Heart left ventricle (tissue), 16 donors: ENCODE data around the gene NEUROD2. TPM values are rescaled to one million over a fixed set of nuclear protein-coding genes. Genes with fewer than 3 reads are reported as not detected.
"Not testable (repeated sequence)": the region's sequence is repeated elsewhere in the genome, so short reads cannot be mapped to it uniquely, and the experiment has no call there.

ENCODE experiments used
- ATAC-seq, 4 donors: fragments of 200-7000 bp; cut with Tn5 transposase; one replicate each; pipeline ENCODE4 v1.9.1; 2020 to 2022; ENCODE audit warnings: moderate library complexity in 4 of 4, mild to moderate bottlenecking in 3 of 4, moderate number of reproducible peaks in 1 of 4
- DNase-seq, 5 donors: peaks; one replicate each; pipeline ENCODE4 v3.0.0-alpha.2; 2020
- H3K27ac ChIP-seq, 12 donors: fragments of 200-600 bp; sonication (generic) in 4 of 12; one replicate each; pipeline versions ENCODE4 v1.5.0 to v1.8.0; 2016 to 2022; ENCODE audit warnings: mild to moderate bottlenecking in 2 of 12
- H3K27me3 ChIP-seq, 9 donors: fragments of 200-600 bp; sonication (generic) in 2 of 9; one replicate each; pipeline versions ENCODE4 v1.5.1 to v1.8.0; 2016 to 2022; ENCODE audit warnings: mild to moderate bottlenecking in 3 of 9
- H3K36me3 ChIP-seq, 9 donors: fragments of 200-600 bp; sonication (generic) in 2 of 9; one replicate each; pipeline versions ENCODE4 v1.5.0 to v1.8.0; 2018 to 2022; ENCODE audit warnings: mild to moderate bottlenecking in 2 of 9
- H3K4me1 ChIP-seq, 12 donors: fragments of 200-600 bp; sonication (generic) in 4 of 12; one replicate each; pipeline versions ENCODE4 v1.5.0 to v1.8.0; 2016 to 2022; ENCODE audit warnings: mild to moderate bottlenecking in 3 of 12
- H3K4me3 ChIP-seq, 12 donors: fragments of 200-600 bp; sonication (generic) in 4 of 12; one replicate each; pipeline versions ENCODE4 v1.5.0 to v1.8.0; 2017 to 2022; ENCODE audit warnings: mild to moderate bottlenecking in 9 of 12, moderate library complexity in 4 of 12
- H3K9me3 ChIP-seq, 12 donors: fragments of 200-600 bp; sonication (generic) in 4 of 12; one replicate each; pipeline versions ENCODE4 v1.5.0 to v1.8.0; 2016 to 2022; ENCODE audit warnings: mild to moderate bottlenecking in 1 of 12
- POLR2A ChIP-seq, 2 donors: fragments of 450-650 bp; IDR thresholded peaks; one replicate each; pipeline ENCODE4 v1.6.1; 2017; ENCODE audit warnings: antibody characterized with exemption in 2 of 2, mild to moderate bottlenecking in 2 of 2, moderate library complexity in 2 of 2
- WGBS, 4 donors: extraction: QIAGEN DNeasy Blood & Tissue Kit in 2 of 4; methylation state at CpG; one replicate each; pipeline versions ENCODE4 v1.1.5 to v1.1.7; 2013 to 2018; 5-methylcytosine and 5-hydroxymethylcytosine counted together
- intact Hi-C, 10 donors: fragments of 100-400 bp; cut with DNase I; formaldehyde crosslinking; loops; one replicate each; pipeline versions ENCODE4 v1.11.1 to v1.14.2; 2022
- polyA plus RNA-seq, 2 donors: library from polyadenylated mRNA; stranded (reverse); fragments of 200-250 nt; gene quantifications; one replicate each; pipeline ENCODE4 v1.2.3, GENCODE V29; 2013
- total RNA-seq, 9 donors: library from RNA; depleted of rRNA in 2 of 9; stranded (reverse); fragments of >200 nt in 2 of 9; fragmentation: NEBNext Ultra II Directional in 3 of 9; extraction: Animal tissue kit (Norgen Biotek cat#: 25700) in 3 of 9; gene quantifications; one replicate each; pipeline versions ENCODE4 v1.1.0 to v1.2.4, GENCODE V29; 2016 to 2023
- TF ChIP-seq, protein P1 (sequence below), 12 donors: fragments of 200-600 bp; sonication (generic) in 4 of 12; IDR thresholded peaks; one replicate each; pipeline versions ENCODE4 v1.5.0 to v1.8.0; 2018 to 2022; ENCODE audit warnings: antibody characterized with exemption in 12 of 12, mild to moderate bottlenecking in 5 of 12
- donor health status: ischemic (EF 13 %, LVEDD 7.1; RV severe dilation, severe dysfunction).
- donor health status: healthy with polysubstance abuse.
- donor health status: DM: no; HTN: yes; CAD: no.
- donor health status: DM: no; HTN: no; CAD: no.
- donor health status: ischemic (EF 25% LVEDD 6.9; RV normal size, moderate dysfunction).
- donor health status: ischemic (EF 25% LVEDD 5.7; RV mildly dilated, moderate dysfunction).
- donor health status: healthy.
- donor health status: DM: yes; HTN: yes; CAD: no.
- donor health status: ischemic (EF 35%, LVEDD 5.7; RV mildly dilated, moderate dysfunction).
- donor health status: nonischemic (EF 11% LVEDD 7.7; RV severe dilation, severe dysfunction).
- donor health status: DM: yes; HTN: yes; CAD: no.
- donor health status: PGD.
- donor health status: ischemic (EF 29% LVEDD 5.4; RV normal size, mild dysfunction).
- donor health status: nonischemic (EF 23%, LVEDD 6.1; RV moderate dilation, normal function).

Gene NEUROD2
- total and polyA plus RNA-seq, 11 donors = not detected

DNA sequence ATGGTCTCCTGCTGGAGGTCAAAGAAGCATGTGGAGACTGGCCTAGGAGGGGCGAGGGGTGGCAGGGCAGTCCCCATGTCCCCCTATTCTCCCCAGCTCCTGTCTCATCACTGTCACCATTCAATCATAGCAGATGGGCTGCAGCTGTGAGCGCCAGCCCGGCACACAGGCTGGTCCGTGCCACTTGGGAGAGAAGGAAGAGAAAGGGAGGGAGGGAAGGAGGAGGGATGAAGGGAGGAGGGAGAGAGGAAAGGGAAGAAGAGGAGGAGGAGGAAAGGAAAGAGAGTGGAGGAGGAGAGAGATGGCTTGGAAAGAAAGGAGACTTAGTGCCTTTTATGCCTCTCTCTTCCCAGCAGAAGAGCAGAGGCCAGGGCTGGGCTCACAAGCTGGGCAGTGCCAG lies 12.4 kb downstream of the NEUROD2 start:
- Histone ChIP-seq H3K36me3 (no peaks in the 10 kb centered on the region), H3K4me3 (no peak overlapping the region), H3K4me1 (peaks cover 0 to 34% (median 18%) of the 10 kb centered on the region in 12 donors), H3K9me3 (no peaks in the 10 kb centered on the region), H3K27ac (no peak overlapping the region), H3K27me3 (peaks cover 32 to 75% (median 63%) of the 10 kb centered on the region in 9 donors)
- intact Hi-C loops = no loop called here
- no peak for TF ChIP-seq POLR2A (IDR thresholded peaks at IDR 0.05)
- TF ChIP-seq, protein P1, sequence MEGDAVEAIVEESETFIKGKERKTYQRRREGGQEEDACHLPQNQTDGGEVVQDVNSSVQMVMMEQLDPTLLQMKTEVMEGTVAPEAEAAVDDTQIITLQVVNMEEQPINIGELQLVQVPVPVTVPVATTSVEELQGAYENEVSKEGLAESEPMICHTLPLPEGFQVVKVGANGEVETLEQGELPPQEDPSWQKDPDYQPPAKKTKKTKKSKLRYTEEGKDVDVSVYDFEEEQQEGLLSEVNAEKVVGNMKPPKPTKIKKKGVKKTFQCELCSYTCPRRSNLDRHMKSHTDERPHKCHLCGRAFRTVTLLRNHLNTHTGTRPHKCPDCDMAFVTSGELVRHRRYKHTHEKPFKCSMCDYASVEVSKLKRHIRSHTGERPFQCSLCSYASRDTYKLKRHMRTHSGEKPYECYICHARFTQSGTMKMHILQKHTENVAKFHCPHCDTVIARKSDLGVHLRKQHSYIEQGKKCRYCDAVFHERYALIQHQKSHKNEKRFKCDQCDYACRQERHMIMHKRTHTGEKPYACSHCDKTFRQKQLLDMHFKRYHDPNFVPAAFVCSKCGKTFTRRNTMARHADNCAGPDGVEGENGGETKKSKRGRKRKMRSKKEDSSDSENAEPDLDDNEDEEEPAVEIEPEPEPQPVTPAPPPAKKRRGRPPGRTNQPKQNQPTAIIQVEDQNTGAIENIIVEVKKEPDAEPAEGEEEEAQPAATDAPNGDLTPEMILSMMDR (IDR thresholded peaks at IDR 0.05) = no peak
- DNase-seq = no peak
- ATAC-seq = no peak
- 11 to 17% (median 14%) methylated on average over 4 of the region's 4 CpGs for WGBS, 4 donors

DNA sequence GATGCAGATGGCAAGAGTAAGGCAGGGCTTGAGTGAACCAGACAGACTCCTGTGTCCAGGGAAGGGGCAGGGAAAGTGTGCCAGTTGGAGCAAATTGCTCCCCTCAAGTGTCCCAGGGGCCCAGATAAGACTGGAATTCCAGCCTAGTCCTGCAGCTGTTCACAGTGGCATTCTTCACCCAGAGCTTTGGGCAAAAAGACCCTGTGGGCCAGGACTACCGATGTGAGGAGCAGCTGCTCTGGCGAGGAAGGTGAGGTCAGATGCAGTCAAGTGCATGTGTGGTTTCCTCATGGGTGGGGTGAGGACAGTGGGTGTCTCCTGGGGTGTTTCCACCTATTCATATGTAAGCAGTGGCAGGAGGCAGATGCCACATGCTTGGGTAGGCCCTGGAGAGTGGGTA lies 14.3 kb downstream of the NEUROD2 start:
- peaks cover 0 to 18% (median 6%) of the 10 kb centered on the region in 12 donors for H3K4me1 ChIP-seq
- H3K27ac ChIP-seq = no peak overlapping the region
- H3K4me3 ChIP-seq = no peak overlapping the region
- WGBS, 4 donors = 67 to 76% (median 72%) methylated on average over 2 of the region's 2 CpGs
- ATAC-seq (no peak), DNase-seq (no peak)
- H3K27me3 ChIP-seq = peaks cover 13 to 56% (median 44%) of the 10 kb centered on the region in 9 donors
- no peaks in the 10 kb centered on the region for H3K36me3 ChIP-seq
- H3K9me3 ChIP-seq = no peaks in the 10 kb centered on the region
- intact Hi-C loops = no loop called here
- TF ChIP-seq POLR2A (IDR thresholded peaks at IDR 0.05) = no peak
- TF ChIP-seq, protein P1 (IDR thresholded peaks at IDR 0.05) = no peak

DNA sequence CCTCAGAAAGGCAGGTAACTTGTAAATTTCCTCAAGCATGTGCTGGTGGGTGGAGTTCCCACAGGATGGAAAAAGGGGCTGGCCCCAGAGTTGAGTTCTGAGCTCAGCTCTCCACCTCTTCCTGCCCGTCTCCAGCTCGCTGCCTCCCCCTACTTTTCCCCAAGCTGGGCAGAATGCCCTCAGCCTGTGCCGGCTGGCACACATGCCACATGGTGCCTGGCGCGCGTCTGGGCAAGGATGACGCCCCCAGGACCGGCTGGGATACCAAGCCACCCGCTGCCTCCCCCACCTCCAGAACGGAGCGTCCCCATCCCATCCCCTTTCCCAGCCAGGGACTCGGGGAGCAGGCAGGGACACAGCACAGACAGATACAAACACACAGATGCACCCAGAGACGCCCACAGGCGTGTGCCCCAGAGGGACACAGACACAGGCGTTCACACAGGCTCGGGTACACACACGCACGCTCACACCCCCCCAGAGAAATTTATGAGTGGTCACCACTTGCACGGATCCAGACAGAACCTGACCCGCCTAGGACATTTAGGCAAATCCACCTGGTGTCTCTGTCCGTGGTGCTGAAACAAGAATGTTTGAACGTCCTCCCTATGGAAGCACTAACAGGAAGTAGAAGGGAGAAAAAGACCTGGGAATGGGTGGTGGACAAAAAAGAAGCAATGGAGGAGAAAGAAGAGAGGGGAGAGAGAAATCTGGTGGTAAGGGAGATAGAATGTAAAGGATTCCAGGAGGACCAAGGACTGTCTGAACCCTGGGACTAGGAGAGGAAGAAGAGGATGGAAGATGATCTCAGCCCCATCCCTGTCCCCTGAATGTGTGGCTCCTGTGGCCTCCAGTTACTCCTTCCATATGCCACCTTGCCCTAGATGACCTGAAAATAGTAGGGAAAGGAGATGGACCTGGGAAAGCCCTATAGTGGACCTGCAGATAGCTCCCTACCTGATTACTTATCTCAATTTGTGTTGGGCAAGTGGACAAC lies 15.5 kb downstream of the NEUROD2 start:
- Histone ChIP-seq H3K27me3 (peaks cover 9 to 45% (median 33%) of the 10 kb centered on the region in 9 donors), H3K4me3 (no peak overlapping the region), H3K36me3 (no peaks in the 10 kb centered on the region), H3K27ac (no peak overlapping the region), H3K4me1 (peaks cover 0 to 8% (median 0%) of the 10 kb centered on the region in 12 donors), H3K9me3 (no peaks in the 10 kb centered on the region)
- intact Hi-C loops = no loop called here
- ATAC-seq = peak in 2 of 4 donors; percentile 44 to 63
- DNase-seq = peak in 1 of 5 donors; percentile 38
- TF ChIP-seq, protein P1 (IDR thresholded peaks at IDR 0.05) = no peak
- TF ChIP-seq POLR2A (IDR thresholded peaks at IDR 0.05) = no peak
- 2 to 4% (median 3%) methylated on average over 20 to 22 of the region's 22 CpGs for WGBS, 4 donors

DNA sequence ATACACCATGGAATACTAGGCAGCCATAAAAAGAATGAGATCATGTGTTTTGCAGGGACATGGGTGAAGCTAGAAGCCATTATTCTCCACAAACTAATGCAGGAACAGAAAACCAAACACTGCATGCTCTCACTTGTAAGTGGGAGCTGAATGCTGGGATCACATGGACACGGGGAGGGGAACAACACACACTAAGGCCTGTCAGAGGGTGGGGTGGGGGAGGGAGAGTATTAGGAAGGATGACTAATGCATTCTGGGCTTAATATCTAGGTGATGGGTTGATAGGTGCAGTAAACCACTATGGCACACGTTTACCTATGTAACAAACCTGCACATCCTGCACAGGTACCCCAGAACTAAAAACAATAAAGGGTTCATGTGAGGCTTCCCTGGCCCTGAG lies 17.5 kb downstream of the NEUROD2 start:
- intact Hi-C loops, H3K4me3 ChIP-seq, H3K4me1 ChIP-seq, H3K9me3 ChIP-seq, ATAC-seq, DNase-seq, H3K36me3 ChIP-seq, H3K27ac ChIP-seq: not testable (repeated sequence)
- H3K27me3 ChIP-seq = peaks cover 0 to 24% (median 12%) of the 10 kb centered on the region in 9 donors
- 52 to 71% (median 65%) methylated on average over 2 of the region's 2 CpGs for WGBS, 4 donors
